Activated CD8-positive, alpha-beta T cell treated with anti-CD3 and anti-CD28 coated beads, Interleukin-2, amount 10 ng/mL, durations not matched to agents 7 days and 5 days (primary cell): ENCODE data around the gene ZSCAN2. TPM values are rescaled to one million over a fixed set of nuclear protein-coding genes. Genes with fewer than 3 reads are reported as not detected.
"Not testable (repeated sequence)": the region's sequence is repeated elsewhere in the genome, so short reads cannot be mapped to it uniquely, and the experiment has no call there.

Experiments used
- ATAC-seq: fragments of 150-1000 bp; cut with Tn5 transposase; one replicate; pipeline ENCODE4 v1.10.0; 2021; ENCODE audit warnings: moderate library complexity
- CTCF ChIA-PET: fragments of 350-600 bp; sonication (Branson Sonifier 250); formaldehyde crosslinking; loops from one replicate; lab custom pipeline; 2021; ENCODE audit warnings: antibody characterized with exemption; lab: Charles Lee
- POLR2A ChIA-PET: fragments of 350-600 bp; sonication (Branson Sonifier 250); formaldehyde crosslinking; loops from one replicate; lab custom pipeline; 2021; ENCODE audit warnings: antibody characterized with exemption; lab: Charles Lee
- DNase-seq: peaks from one replicate; pipeline ENCODE4 v3.0.0-alpha.2; 2020
- H3K27ac Mint-ChIP-seq: one replicate; pipeline ENCODE4 v1.8.0; 2021; ENCODE audit warnings: mild to moderate bottlenecking, mixed read lengths
- H3K27me3 Mint-ChIP-seq: one replicate; pipeline ENCODE4 v1.8.0; 2021; ENCODE audit warnings: low read depth, mixed read lengths
- H3K36me3 Mint-ChIP-seq: one replicate; pipeline ENCODE4 v1.8.0; 2021; ENCODE audit warnings: low read depth, mixed read lengths
- H3K4me1 Mint-ChIP-seq: one replicate; pipeline ENCODE4 v1.8.0; 2021; ENCODE audit warnings: low read depth, mixed read lengths
- H3K4me3 Mint-ChIP-seq: one replicate; pipeline ENCODE4 v1.8.0; 2021; ENCODE audit warnings: mild to moderate bottlenecking, mixed read lengths
- H3K9me3 Mint-ChIP-seq: one replicate; pipeline ENCODE4 v1.8.0; 2022; ENCODE audit warnings: mixed read lengths; ENCODE audit not compliant: insufficient read depth
- total RNA-seq, 2 experiments: library from RNA; stranded (reverse); gene quantifications; one replicate each; pipeline ENCODE4 v1.2.3, GENCODE V29; 2021

Gene ZSCAN2
- total RNA-seq, 2 experiments from 2014 or later = 6.5 to 6.7 TPM

DNA sequence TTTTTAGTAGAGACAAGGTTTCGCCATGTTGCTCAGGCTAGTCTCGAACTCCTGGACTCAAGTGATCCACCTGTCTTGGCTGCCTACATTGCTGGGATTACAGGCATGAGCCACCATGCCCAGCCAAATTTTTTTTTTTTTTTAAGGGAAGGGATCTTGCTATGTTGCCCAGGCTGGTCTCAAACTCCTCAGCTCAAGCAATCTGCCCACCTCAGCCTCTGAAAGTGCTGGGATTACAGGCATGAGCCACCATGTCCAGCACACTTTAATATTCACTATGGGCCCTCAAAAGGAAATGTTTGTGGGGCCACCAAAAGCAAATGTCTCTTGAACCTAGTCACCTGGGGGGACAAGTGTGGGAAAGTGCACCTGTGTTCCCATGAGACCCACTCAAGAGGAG is 41.8 kb downstream of the ZSCAN2 start:
- peaks cover 59% of the 10 kb centered on the region for H3K36me3 Mint-ChIP-seq
- H3K27ac Mint-ChIP-seq = not testable (repeated sequence)

DNA sequence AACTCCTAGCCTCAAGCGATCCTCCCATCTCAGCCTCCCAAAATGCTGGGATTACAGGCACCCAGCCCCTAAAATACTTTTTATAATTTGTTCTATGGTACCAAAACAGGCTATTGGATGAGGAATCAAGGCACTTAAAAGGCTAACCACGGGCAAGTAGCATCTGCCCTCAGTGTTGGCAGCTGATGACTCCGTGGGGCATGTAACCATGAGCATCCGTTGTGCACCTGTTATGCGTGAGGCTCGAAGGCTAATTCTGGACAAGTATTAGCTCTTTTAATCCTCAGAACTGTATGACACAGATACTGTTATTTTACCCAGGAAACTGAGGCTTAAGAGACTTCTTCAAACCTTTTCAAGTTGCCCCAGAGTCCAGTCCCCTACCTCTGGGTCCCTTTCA is 43.0 kb downstream of the ZSCAN2 start:
- H3K27ac Mint-ChIP-seq = no peak overlapping the region
- ChIA-PET CTCF (interaction anchor here (1.1 to 2.2 kb wide), 3 partner anchors 9 to 45 kb away, joined by 3 to 7 read pairs (median 4); partner anchors contain the start of gene NMB), POLR2A (no interaction called here)
- peaks cover 61% of the 10 kb centered on the region for H3K36me3 Mint-ChIP-seq
- H3K4me3 Mint-ChIP-seq = no peak overlapping the region
- peaks cover 14% of the 10 kb centered on the region for H3K4me1 Mint-ChIP-seq
- ATAC-seq = no peak
- H3K27me3 Mint-ChIP-seq = no peaks in the 10 kb centered on the region
- no peak for DNase-seq
- H3K9me3 Mint-ChIP-seq = no peaks in the 10 kb centered on the region

More for the DNA sequence above, 41.8 kb downstream of the ZSCAN2 start:
- H3K27me3 Mint-ChIP-seq, H3K4me3 Mint-ChIP-seq, H3K9me3 Mint-ChIP-seq, DNase-seq, ATAC-seq: not testable (repeated sequence)
- ChIA-PET POLR2A (interaction anchor here (1.0 to 1.3 kb wide), 2 partner anchors 11 to 74 kb away, joined by 3 to 4 read pairs; partner anchors contain the start of gene SEC11A), CTCF (interaction anchor here (0.9 to 2.2 kb wide), 3 partner anchors 11 to 55 kb away, joined by 3 to 6 read pairs (median 4); partner anchors contain the start of genes NMB and WDR73)
- H3K4me1 Mint-ChIP-seq = peaks cover 11% of the 10 kb centered on the region

- Mint-ChIP-seq H3K4me1 (peaks cover 14% of the 10 kb centered on the region), H3K36me3 (peaks cover 54% of the 10 kb centered on the region), H3K27me3 (no peaks in the 10 kb centered on the region), H3K27ac (no peak overlapping the region), H3K9me3 (no peaks in the 10 kb centered on the region), H3K4me3 (no peak overlapping the region)
- ATAC-seq = no peak
- no peak for DNase-seq
- ChIA-PET POLR2A (interaction anchor here (1.0 kb wide), 1 partner anchor 8 kb away, joined by 3 read pairs; no protein-coding TSS in a partner anchor), CTCF (interaction anchor here (0.7 kb wide), 1 partner anchor 12 kb away, joined by 3 read pairs; no protein-coding TSS in a partner anchor)
These were observed 44.7 kb downstream of the ZSCAN2 start for GRCh38 chr15:84645496-84645895.

DNA sequence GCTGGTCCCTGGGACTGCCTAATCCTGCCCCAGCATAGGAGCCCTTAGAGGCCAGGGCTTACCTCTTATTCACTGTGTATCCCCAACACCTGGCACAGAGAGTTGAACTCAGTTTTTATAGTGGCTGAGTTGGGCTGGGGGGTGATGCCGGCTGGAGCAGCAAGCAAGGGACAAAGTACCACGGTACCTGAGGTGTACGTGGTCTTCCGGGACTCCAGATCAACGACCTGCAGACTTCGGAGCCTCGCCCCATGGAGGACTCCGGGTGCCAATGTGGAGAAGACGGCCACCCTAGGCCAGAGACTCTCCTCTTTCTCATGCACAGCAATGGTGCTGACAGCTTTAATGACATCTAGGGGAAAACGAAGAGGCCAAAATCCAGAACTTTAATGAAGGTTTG is 45.2 kb downstream of the ZSCAN2 start:
- DNase-seq = no peak
- Mint-ChIP-seq H3K4me1 (peaks cover 14% of the 10 kb centered on the region), H3K36me3 (peaks cover 50% of the 10 kb centered on the region), H3K4me3 (no peak overlapping the region), H3K27me3 (no peaks in the 10 kb centered on the region), H3K27ac (no peak overlapping the region), H3K9me3 (no peaks in the 10 kb centered on the region)
- ATAC-seq = no peak
- CTCF ChIA-PET = interaction anchor here (0.7 kb wide), 1 partner anchor 100 kb away, joined by 3 read pairs; no protein-coding TSS in a partner anchor
- POLR2A ChIA-PET = interaction anchor here (1.0 kb wide), 1 partner anchor 8 kb away, joined by 3 read pairs; no protein-coding TSS in a partner anchor

GRCh38 chr15:84647726-84648125 is 46.9 kb downstream of the ZSCAN2 start:
- Mint-ChIP-seq H3K9me3 (no peaks in the 10 kb centered on the region), H3K4me1 (peaks cover 25% of the 10 kb centered on the region), H3K4me3 (no peak overlapping the region), H3K27me3 (no peaks in the 10 kb centered on the region), H3K36me3 (peaks cover 54% of the 10 kb centered on the region), H3K27ac (peak overlapping the region; percentile 4)
- ATAC-seq (no peak), DNase-seq (no peak)
- POLR2A ChIA-PET = no interaction called here
- CTCF ChIA-PET = interaction anchor here (1.1 to 1.7 kb wide), 2 partner anchors 8 to 13 kb away, joined by 3 to 4 read pairs; no protein-coding TSS in a partner anchor

DNA sequence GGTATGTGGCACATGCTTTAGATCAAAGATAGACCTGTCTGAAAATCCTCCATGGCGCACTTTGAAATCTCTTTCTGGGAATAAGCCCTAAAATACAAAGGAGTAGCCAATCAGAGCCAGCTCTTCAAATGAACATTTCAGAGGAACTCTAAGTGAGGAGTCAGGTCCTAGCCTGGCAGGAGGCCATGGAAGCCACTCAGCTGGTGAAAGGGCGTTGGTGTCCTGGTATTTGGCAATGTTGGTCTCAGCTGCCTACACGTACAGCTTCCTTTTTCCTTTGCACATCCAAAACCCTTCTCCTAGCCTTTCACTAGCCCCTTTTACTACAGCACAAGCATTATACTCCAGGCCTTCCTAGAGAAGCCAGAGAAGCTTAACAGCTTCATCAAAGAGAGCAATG is 47.7 kb downstream of the ZSCAN2 start:
- peaks cover 46% of the 10 kb centered on the region for H3K36me3 Mint-ChIP-seq

GRCh38 chr15:84649706-84650105 is 48.9 kb downstream of the ZSCAN2 start:
- CTCF ChIA-PET = interaction anchor here (1.6 kb wide), 1 partner anchor 51 kb away, joined by 9 read pairs; no protein-coding TSS in a partner anchor

More for the DNA sequence above, 47.7 kb downstream of the ZSCAN2 start:
- CTCF ChIA-PET = interaction anchor here (1.1 to 1.6 kb wide), 3 partner anchors 9 to 49 kb away, joined by 3 to 9 read pairs (median 3); no protein-coding TSS in a partner anchor
- no peaks in the 10 kb centered on the region for H3K27me3 Mint-ChIP-seq
- H3K27ac Mint-ChIP-seq = no peak overlapping the region
- ATAC-seq (no peak), DNase-seq (no peak)
- no peaks in the 10 kb centered on the region for H3K9me3 Mint-ChIP-seq
- no peak overlapping the region for H3K4me3 Mint-ChIP-seq
- peaks cover 32% of the 10 kb centered on the region for H3K4me1 Mint-ChIP-seq
- POLR2A ChIA-PET = interaction anchor here (0.5 to 1.6 kb wide), 4 partner anchors 10 to 67 kb away, joined by 3 to 6 read pairs (median 4); partner anchors contain the start of gene SEC11A

DNA sequence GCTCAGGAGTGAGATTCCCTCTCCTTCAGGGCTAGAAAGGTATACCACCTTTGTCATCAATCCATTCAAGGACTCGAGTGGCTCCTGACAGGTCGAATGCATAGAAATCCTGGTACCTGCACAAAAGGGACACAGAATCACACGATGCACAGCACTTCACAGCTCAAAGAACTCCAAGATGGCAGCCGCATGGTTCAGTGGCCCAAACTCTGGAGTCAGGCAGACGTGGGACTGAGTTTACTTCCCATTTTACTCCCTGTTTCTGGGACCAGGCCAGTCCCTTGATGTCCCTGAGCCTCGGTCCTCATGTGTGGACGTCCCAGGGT is 52.7 kb downstream of the ZSCAN2 start:
- Mint-ChIP-seq H3K27me3 (no peaks in the 10 kb centered on the region), H3K4me1 (peaks cover 48% of the 10 kb centered on the region), H3K27ac (peak overlapping the region; percentile 96), H3K36me3 (peaks cover 21% of the 10 kb centered on the region), H3K4me3 (peak overlapping the region; percentile 96), H3K9me3 (no peaks in the 10 kb centered on the region)
- no peak for DNase-seq
- CTCF ChIA-PET = interaction anchor here (0.8 to 4.7 kb wide), 20 partner anchors 10 to 274 kb away, joined by 3 to 30 read pairs (median 4); partner anchors contain the start of gene SEC11A
- no peak for ATAC-seq
- POLR2A ChIA-PET = interaction anchor here (0.6 to 2.0 kb wide), 13 partner anchors 8 to 96 kb away, joined by 3 to 11 read pairs (median 5); partner anchors contain the start of genes SEC11A and ZSCAN2

More at GRCh38 chr15:84649706-84650105, 48.9 kb downstream of the ZSCAN2 start:
- Mint-ChIP-seq H3K9me3 (no peaks in the 10 kb centered on the region), H3K4me3 (no peak overlapping the region), H3K27me3 (no peaks in the 10 kb centered on the region), H3K27ac (no peak overlapping the region), H3K36me3 (peaks cover 44% of the 10 kb centered on the region), H3K4me1 (peaks cover 36% of the 10 kb centered on the region)
- no peak for DNase-seq
- ATAC-seq = no peak
- POLR2A ChIA-PET = interaction anchor here (1.4 to 1.6 kb wide), 3 partner anchors 18 to 66 kb away, joined by 3 to 6 read pairs (median 5); partner anchors contain the start of gene SEC11A

DNA sequence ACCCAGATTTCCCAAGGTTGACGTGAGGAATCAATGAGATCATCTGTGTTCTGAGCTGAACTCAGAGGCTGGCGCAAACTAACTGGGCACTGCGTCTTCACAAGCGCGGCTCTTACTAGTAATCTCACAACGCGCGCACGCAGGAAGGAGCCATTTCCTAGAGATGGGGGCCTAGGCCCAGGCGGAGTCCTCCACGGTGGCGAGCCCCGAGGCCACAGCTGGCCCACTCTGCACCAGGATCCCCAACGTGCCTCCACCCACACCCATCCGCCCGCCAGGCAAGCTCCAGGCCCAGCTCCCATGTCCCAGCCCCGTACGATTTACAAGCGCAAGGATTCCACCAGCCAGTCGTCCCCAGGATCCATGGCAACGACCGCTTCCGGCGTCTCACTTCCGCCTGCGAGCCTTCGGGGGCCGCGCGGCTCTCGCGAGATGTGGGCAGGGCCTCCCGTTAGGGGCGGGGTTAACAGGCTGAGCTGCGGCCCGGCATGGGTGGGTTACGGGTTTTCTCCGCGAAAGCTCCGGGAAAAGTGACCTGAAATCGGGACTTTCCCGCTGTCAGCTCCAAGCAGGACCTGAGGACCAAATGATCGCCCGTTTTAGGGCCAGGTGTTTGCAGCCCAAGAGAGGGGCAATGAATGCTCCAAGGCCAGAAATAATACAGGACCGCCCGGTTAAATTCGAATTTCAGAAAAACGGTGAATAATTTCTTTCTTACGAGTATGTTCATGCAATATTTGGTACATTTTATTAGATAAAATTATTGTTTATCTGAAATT is 53.3 kb downstream of the ZSCAN2 start, which contains the start of gene WDR73:
TSS of gene WDR73 (minus strand) at position 374 of the 779 bp plus-strand sequence. CDS start at position 365, 9 bp downstream.
- Mint-ChIP-seq H3K4me3 (peak within 1 kb of the TSS; percentile 96), H3K27me3 (no peaks in the 10 kb centered on the region), H3K36me3 (peaks cover 17% of the 10 kb centered on the region), H3K9me3 (no peaks in the 10 kb centered on the region), H3K27ac (peak within 1 kb of the TSS; percentile 96), H3K4me1 (peaks cover 50% of the 10 kb centered on the region)
- ChIA-PET POLR2A (interaction anchor here (0.6 to 2.0 kb wide), 16 partner anchors 9 to 95 kb away, joined by 3 to 11 read pairs (median 4); partner anchors contain the start of genes SEC11A and ZSCAN2), CTCF (interaction anchor here (0.8 to 4.7 kb wide), 21 partner anchors 10 to 274 kb away, joined by 3 to 30 read pairs (median 4); partner anchors contain the start of gene SEC11A)
- DNase-seq (peak; percentile 98), ATAC-seq (peak; percentile 82)

GRCh38 chr15:84654689-84655453 is 54.1 kb downstream of the ZSCAN2 start:
- ChIA-PET POLR2A (interaction anchor here (0.9 to 2.0 kb wide), 8 partner anchors 20 to 95 kb away, joined by 3 to 11 read pairs (median 5); partner anchors contain the start of gene ZSCAN2), CTCF (interaction anchor here (0.6 to 4.7 kb wide), 25 partner anchors 9 to 273 kb away, joined by 3 to 30 read pairs (median 4); partner anchors contain the start of genes SEC11A and ZNF592)
- Mint-ChIP-seq H3K27ac (peak overlapping the region; percentile 71), H3K4me1 (peaks cover 53% of the 10 kb centered on the region), H3K27me3 (no peaks in the 10 kb centered on the region), H3K4me3 (peak overlapping the region; percentile 96), H3K9me3 (no peaks in the 10 kb centered on the region), H3K36me3 (peaks cover 17% of the 10 kb centered on the region)
- DNase-seq (peak; percentile 85), ATAC-seq (peak; percentile 44)
